ENCODE data around the gene PCDH9.
A peak's percentile ranks its signal among the peaks of the same experiment; 100 is the strongest.

PCDH9 gene

DNA sequence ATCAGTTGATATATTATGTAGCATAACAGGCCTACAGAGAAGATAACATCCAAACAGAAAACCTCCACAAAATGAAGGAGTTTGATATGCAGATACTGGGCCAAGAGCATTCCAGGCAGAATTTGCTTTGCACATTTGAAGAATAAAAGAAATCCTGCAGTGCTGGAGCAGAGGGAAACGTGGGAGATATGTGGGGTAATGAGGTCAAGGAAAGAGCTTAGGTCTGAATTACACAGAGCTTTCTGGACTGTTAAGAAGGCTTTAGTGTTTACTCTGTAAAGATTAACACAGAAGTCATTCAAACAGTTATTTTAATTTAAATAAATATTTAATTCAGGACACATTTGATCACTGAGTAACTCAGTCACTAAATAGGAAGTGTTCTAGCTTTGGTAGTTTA, 692.7 kb downstream of the PCDH9 start:
- H2AFZ ChIP-seq (ENCODE audit: low read depth) = no peak overlapping the region
- H3K36me3 ChIP-seq (ENCODE audit: insufficient read depth) = no peaks in the 10 kb centered on the region
- no peak overlapping the region for H3K4me2 ChIP-seq
- TF ChIP-seq, protein P1, sequence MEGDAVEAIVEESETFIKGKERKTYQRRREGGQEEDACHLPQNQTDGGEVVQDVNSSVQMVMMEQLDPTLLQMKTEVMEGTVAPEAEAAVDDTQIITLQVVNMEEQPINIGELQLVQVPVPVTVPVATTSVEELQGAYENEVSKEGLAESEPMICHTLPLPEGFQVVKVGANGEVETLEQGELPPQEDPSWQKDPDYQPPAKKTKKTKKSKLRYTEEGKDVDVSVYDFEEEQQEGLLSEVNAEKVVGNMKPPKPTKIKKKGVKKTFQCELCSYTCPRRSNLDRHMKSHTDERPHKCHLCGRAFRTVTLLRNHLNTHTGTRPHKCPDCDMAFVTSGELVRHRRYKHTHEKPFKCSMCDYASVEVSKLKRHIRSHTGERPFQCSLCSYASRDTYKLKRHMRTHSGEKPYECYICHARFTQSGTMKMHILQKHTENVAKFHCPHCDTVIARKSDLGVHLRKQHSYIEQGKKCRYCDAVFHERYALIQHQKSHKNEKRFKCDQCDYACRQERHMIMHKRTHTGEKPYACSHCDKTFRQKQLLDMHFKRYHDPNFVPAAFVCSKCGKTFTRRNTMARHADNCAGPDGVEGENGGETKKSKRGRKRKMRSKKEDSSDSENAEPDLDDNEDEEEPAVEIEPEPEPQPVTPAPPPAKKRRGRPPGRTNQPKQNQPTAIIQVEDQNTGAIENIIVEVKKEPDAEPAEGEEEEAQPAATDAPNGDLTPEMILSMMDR (conservative IDR thresholded peaks at IDR 0.05; ENCODE audit: low read depth, low read length) = no peak
- H3K27ac ChIP-seq = no peak overlapping the region
- H3K9ac ChIP-seq = no peak overlapping the region
- no peaks in the 10 kb centered on the region for H3K79me2 ChIP-seq (ENCODE audit: insufficient read depth, low read depth)
- H3K27me3 ChIP-seq (ENCODE audit: insufficient read depth, low read depth) = no peaks in the 10 kb centered on the region
- H4K20me1 ChIP-seq (ENCODE audit: insufficient read depth) = no peaks in the 10 kb centered on the region
- peaks cover 7% of the 10 kb centered on the region for H3K4me1 ChIP-seq (ENCODE audit: low read depth, poor library complexity, severe bottlenecking)
- H3K4me3 ChIP-seq (IDR thresholded peaks at IDR 0.05; ENCODE audit: insufficient read depth, low read depth, low read length) = no peak overlapping the region

DNA sequence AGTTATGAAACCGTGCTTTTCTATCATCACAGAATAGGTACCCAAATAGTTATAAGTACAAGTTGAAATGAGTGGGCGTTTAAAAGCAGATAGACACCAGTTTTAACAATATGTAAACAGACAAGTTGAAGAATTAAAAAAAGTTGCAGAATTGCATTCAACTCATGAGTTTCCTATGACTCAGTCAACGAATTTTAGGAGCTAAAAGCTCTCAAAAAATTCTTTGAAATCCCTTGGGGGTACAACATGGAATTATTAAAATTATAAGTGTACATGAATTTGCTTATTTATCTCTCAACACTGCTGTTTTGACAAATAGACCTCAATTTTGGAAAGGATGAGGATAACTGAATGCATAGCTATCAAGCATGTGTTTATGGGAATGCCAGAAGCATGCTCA, 693.4 kb downstream of the PCDH9 start:
- Histone ChIP-seq H3K4me3 (IDR thresholded peaks at IDR 0.05; ENCODE audit: insufficient read depth, low read depth, low read length) (no peak overlapping the region), H2AFZ (ENCODE audit: low read depth) (no peak overlapping the region), H3K9ac (no peak overlapping the region), H3K36me3 (ENCODE audit: insufficient read depth) (no peaks in the 10 kb centered on the region), H3K4me2 (no peak overlapping the region), H3K4me1 (ENCODE audit: low read depth, poor library complexity, severe bottlenecking) (peaks cover 14% of the 10 kb centered on the region), H3K79me2 (ENCODE audit: insufficient read depth, low read depth) (no peaks in the 10 kb centered on the region), H3K27me3 (ENCODE audit: insufficient read depth, low read depth) (no peaks in the 10 kb centered on the region), H3K27ac (no peak overlapping the region), H4K20me1 (ENCODE audit: insufficient read depth) (no peaks in the 10 kb centered on the region)
- TF ChIP-seq, protein P1 (conservative IDR thresholded peaks at IDR 0.05; ENCODE audit: low read depth, low read length) = no peak

DNA sequence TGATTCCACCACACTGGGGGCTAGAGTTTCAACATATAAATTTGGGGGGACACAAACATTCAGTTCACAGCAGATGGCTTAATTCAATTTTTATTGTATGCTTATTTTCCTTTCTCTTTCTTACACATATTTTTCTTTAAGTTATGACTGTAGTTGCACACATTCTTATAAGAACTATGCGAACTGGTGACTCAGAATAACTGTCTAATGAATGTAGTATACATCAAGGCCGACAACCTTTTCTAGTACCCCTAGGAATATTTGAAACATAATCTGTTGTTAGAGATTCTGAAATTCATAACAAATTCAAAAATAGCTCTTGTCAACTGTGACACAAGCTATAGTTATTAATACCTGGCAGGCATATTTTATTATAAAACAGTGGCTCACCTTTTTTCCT, 695.6 kb downstream of the PCDH9 start:
- Histone ChIP-seq H2AFZ (ENCODE audit: low read depth) (no peak overlapping the region), H3K27me3 (ENCODE audit: insufficient read depth, low read depth) (no peaks in the 10 kb centered on the region), H3K4me3 (IDR thresholded peaks at IDR 0.05; ENCODE audit: insufficient read depth, low read depth, low read length) (no peak overlapping the region), H3K36me3 (ENCODE audit: insufficient read depth) (no peaks in the 10 kb centered on the region), H3K27ac (no peak overlapping the region), H3K4me2 (no peak overlapping the region), H3K79me2 (ENCODE audit: insufficient read depth, low read depth) (no peaks in the 10 kb centered on the region), H4K20me1 (ENCODE audit: insufficient read depth) (no peaks in the 10 kb centered on the region), H3K9ac (no peak overlapping the region), H3K4me1 (ENCODE audit: low read depth, poor library complexity, severe bottlenecking) (peaks cover 32% of the 10 kb centered on the region)
- TF ChIP-seq, protein P1 (conservative IDR thresholded peaks at IDR 0.05; ENCODE audit: low read depth, low read length) = no peak

DNA sequence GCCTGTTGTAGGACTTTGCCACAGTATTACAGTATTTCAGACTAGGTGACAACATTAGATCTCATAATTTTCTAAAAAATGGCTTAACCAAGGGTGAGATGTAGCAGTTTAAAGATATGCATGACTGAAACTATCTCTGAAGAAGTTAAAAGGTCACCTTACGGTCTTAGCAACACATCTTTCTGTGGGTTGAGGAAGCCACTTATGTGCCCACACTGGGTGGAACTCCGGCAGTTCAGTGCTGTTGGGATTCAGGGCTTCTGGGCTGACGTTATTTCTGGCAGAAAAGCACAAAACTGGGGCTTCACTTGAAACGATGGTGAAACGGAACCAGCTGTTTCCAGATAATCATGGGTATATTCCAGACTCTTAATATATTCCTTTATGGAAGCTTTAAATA, 697.3 kb downstream of the PCDH9 start:
- peak overlapping the region; percentile 39; the same call in 1 of the 2 replicates for H3K4me2 ChIP-seq
- peak overlapping the region; percentile 62 for H3K27ac ChIP-seq
- H3K27me3 ChIP-seq (ENCODE audit: insufficient read depth, low read depth) = no peaks in the 10 kb centered on the region
- H3K9ac ChIP-seq = no peak overlapping the region
- no peaks in the 10 kb centered on the region for H3K79me2 ChIP-seq (ENCODE audit: insufficient read depth, low read depth)
- no peaks in the 10 kb centered on the region for H3K36me3 ChIP-seq (ENCODE audit: insufficient read depth)
- H3K4me1 ChIP-seq (ENCODE audit: low read depth, poor library complexity, severe bottlenecking) = peaks cover 37% of the 10 kb centered on the region
- H3K4me3 ChIP-seq (IDR thresholded peaks at IDR 0.05; ENCODE audit: insufficient read depth, low read depth, low read length) = no peak overlapping the region
- no peaks in the 10 kb centered on the region for H4K20me1 ChIP-seq (ENCODE audit: insufficient read depth)
- TF ChIP-seq, protein P1 (conservative IDR thresholded peaks at IDR 0.05; ENCODE audit: low read depth, low read length) = no peak
- peak overlapping the region; percentile 38; the same call in 1 of the 2 replicates for H2AFZ ChIP-seq (ENCODE audit: low read depth)

Measured in KMS-11 (cell line).